Hepatocyte (in vitro differentiated cells): ENCODE measurements around the gene RPGRIP1L. TPM values are rescaled to one million over a fixed set of nuclear protein-coding genes. Genes with fewer than 3 reads are reported as not detected.

Source experiments
- DNase-seq: peaks from one replicate; pipeline ENCODE4 v3.0.0-alpha.2; 2016; ENCODE audit warnings: low spot score
- H2AFZ ChIP-seq: fragments of 200-600 bp; sonication (generic); 2 replicates; pipeline ENCODE4 v1.6.0; 2016; ENCODE audit warnings: antibody characterized with exemption, mild to moderate bottlenecking
- H3K27ac ChIP-seq: fragments of 200-600 bp; sonication (generic); 2 replicates; pipeline ENCODE4 v1.5.1; 2016; ENCODE audit warnings: mild to moderate bottlenecking
- H3K27me3 ChIP-seq: fragments of 200-600 bp; sonication (generic); 2 replicates; pipeline ENCODE4 v1.6.1; 2016
- H3K36me3 ChIP-seq: fragments of 200-600 bp; sonication (generic); replicated peaks from 2 replicates; pipeline ENCODE4 v1.5.1; 2016; ENCODE audit warnings: low read depth; ENCODE audit not compliant: insufficient read depth
- H3K4me1 ChIP-seq: fragments of 200-600 bp; sonication (generic); 2 replicates; pipeline ENCODE4 v1.5.1; 2016; ENCODE audit warnings: mild to moderate bottlenecking, moderate library complexity; ENCODE audit not compliant: insufficient read depth
- H3K4me2 ChIP-seq: fragments of 200-600 bp; sonication (generic); 2 replicates; pipeline ENCODE4 v1.6.0; 2016
- H3K4me3 ChIP-seq: fragments of 200-600 bp; sonication (generic); 2 replicates; pipeline ENCODE4 v1.5.1; 2016; ENCODE audit warnings: mild to moderate bottlenecking
- H3K79me2 ChIP-seq: fragments of 200-600 bp; sonication (generic); 2 replicates; pipeline ENCODE4 v1.6.0; 2017; ENCODE audit warnings: mild to moderate bottlenecking
- H3K9me2 ChIP-seq: fragments of 200-600 bp; sonication (generic); replicated peaks from 2 replicates; pipeline ENCODE4 v1.6.0; 2017; ENCODE audit warnings: mild to moderate bottlenecking; ENCODE audit not compliant: insufficient read depth
- H3K9me3 ChIP-seq: fragments of 200-600 bp; sonication (generic); 2 replicates; pipeline ENCODE4 v1.5.1; 2016; ENCODE audit warnings: low read depth, mild to moderate bottlenecking
- H4K20me1 ChIP-seq: fragments of 200-600 bp; sonication (generic); 2 replicates; pipeline ENCODE4 v1.6.0; 2016; ENCODE audit warnings: mild to moderate bottlenecking; ENCODE audit not compliant: insufficient read depth, poor library complexity, severe bottlenecking
- EZH2 ChIP-seq: fragments of 200-600 bp; sonication (generic); IDR thresholded peaks from 2 replicates; pipeline ENCODE4 v1.6.1; 2016; ENCODE audit warnings: antibody characterized with exemption, mild to moderate bottlenecking, borderline replicate concordance
- EZH2phosphoT487 ChIP-seq: fragments of 200-600 bp; sonication (generic); IDR thresholded peaks from one replicate; pipeline ENCODE4 v1.6.1; 2018; ENCODE audit warnings: antibody characterized with exemption, mild to moderate bottlenecking, low read depth, moderate library complexity; ENCODE audit not compliant: unreplicated experiment, severe bottlenecking
- WGBS: methylation state at CpG from one replicate; pipeline ENCODE4 v1.1.6; 2016; ENCODE audit warnings: low lambda C conversion rate; ENCODE audit errors: missing lambda C conversion rate; 5-methylcytosine and 5-hydroxymethylcytosine counted together
- polyA plus RNA-seq: library from polyadenylated mRNA; unstranded; fragments of >200 nt; fragmentation: Nextera tagmentation; extraction: Ambion mirVana; gene quantifications from 2 replicates; pipeline ENCODE4 v1.2.1, GENCODE V29; 2016
- total RNA-seq: library from RNA; depleted of rRNA; stranded (reverse); fragments of >200 nt; gene quantifications from 2 replicates; pipeline ENCODE4 v1.2.3, GENCODE V29; 2014
- TF ChIP-seq, protein P1 (sequence below): fragments of 200-600 bp; sonication (generic); IDR thresholded peaks from 2 replicates; pipeline ENCODE4 v1.5.1; 2016; ENCODE audit warnings: antibody characterized with exemption, mild to moderate bottlenecking; ENCODE audit not compliant: poor library complexity

Gene RPGRIP1L
- total and polyA plus RNA-seq, 2 experiments from 2014 or later, result 5.8 to 9.5 TPM

- no peaks in the 10 kb centered on the region for H3K79me2 ChIP-seq
- H2AFZ ChIP-seq, result no peak overlapping the region
- H3K27me3 ChIP-seq, result no peaks in the 10 kb centered on the region
- no peak overlapping the region for H3K27ac ChIP-seq
- peaks cover 10% of the 10 kb centered on the region for H3K9me3 ChIP-seq
- no peaks in the 10 kb centered on the region for H3K4me1 ChIP-seq
- no peaks in the 10 kb centered on the region for H3K9me2 ChIP-seq
- no peak overlapping the region for H3K4me2 ChIP-seq
- no peak for DNase-seq
- H3K4me3 ChIP-seq, result no peak overlapping the region
- no peaks in the 10 kb centered on the region for H3K36me3 ChIP-seq
- no peaks in the 10 kb centered on the region for H4K20me1 ChIP-seq
- TF ChIP-seq EZH2phosphoT487, result no peak
- TF ChIP-seq, protein P1, sequence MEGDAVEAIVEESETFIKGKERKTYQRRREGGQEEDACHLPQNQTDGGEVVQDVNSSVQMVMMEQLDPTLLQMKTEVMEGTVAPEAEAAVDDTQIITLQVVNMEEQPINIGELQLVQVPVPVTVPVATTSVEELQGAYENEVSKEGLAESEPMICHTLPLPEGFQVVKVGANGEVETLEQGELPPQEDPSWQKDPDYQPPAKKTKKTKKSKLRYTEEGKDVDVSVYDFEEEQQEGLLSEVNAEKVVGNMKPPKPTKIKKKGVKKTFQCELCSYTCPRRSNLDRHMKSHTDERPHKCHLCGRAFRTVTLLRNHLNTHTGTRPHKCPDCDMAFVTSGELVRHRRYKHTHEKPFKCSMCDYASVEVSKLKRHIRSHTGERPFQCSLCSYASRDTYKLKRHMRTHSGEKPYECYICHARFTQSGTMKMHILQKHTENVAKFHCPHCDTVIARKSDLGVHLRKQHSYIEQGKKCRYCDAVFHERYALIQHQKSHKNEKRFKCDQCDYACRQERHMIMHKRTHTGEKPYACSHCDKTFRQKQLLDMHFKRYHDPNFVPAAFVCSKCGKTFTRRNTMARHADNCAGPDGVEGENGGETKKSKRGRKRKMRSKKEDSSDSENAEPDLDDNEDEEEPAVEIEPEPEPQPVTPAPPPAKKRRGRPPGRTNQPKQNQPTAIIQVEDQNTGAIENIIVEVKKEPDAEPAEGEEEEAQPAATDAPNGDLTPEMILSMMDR, result no peak
- no peak for TF ChIP-seq EZH2
- WGBS, result 93% methylated on average over 3 of the region's 3 CpGs
Measured at GRCh38 chr16:53646506-53646905, 57.2 kb downstream of the RPGRIP1L start.

DNA sequence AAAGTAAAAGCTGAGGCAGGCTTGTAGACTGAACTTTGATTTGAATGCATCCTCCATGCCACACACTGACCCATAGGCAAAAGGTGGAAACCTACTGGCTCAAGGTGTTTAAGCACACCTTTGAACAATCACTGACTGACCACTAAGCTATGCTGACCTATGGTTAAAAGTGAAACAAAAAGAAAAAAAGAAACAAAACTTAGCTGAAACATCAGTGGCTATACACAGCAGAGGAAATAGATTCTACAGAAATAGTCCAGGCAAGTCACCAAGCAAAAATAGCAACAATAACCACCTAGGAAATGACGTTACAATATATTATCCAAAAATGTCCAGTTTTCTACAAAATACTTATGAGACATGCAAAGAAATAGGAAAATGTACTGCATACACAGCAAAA is 60.2 kb downstream of the RPGRIP1L start:
- no peaks in the 10 kb centered on the region for H3K9me2 ChIP-seq
- TF ChIP-seq EZH2phosphoT487 (no peak), EZH2 (no peak)
- TF ChIP-seq, protein P1, result no peak
- H2AFZ ChIP-seq, result no peak overlapping the region
- H3K9me3 ChIP-seq, result peaks cover 10% of the 10 kb centered on the region
- no peaks in the 10 kb centered on the region for H3K36me3 ChIP-seq
- no peaks in the 10 kb centered on the region for H3K27me3 ChIP-seq
- WGBS, result 97% methylated on average over 1 of the region's 1 CpG
- no peak overlapping the region for H3K4me2 ChIP-seq
- H3K27ac ChIP-seq, result no peak overlapping the region
- DNase-seq, result no peak
- no peak overlapping the region for H3K4me3 ChIP-seq
- no peaks in the 10 kb centered on the region for H3K79me2 ChIP-seq
- H3K4me1 ChIP-seq, result no peaks in the 10 kb centered on the region
- H4K20me1 ChIP-seq, result no peaks in the 10 kb centered on the region

DNA sequence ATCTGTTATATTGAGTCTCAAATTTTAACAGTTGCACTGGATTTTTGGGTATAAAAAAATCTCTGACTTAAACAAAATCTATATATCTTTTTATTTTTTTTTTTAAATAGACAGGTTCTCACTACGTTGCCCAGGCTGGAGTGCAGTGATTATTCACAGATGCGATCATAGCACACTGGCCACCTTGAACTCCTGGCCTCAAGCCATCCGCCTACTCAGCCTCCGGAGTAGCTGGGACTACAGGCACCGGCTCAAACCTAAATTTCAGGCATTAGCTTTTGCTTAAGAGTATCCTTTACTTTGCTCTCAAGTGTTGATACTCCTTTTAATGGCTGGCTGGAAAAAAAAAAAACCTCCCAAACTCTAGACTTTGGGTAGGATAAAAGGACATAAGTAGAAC is 61.6 kb downstream of the RPGRIP1L start:
- H2AFZ ChIP-seq, result no peak overlapping the region
- WGBS, result 80% methylated on average over 5 of the region's 5 CpGs

More for the DNA sequence above, 61.6 kb downstream of the RPGRIP1L start:
- Histone ChIP-seq H3K36me3 (no peaks in the 10 kb centered on the region), H4K20me1 (no peaks in the 10 kb centered on the region), H3K27me3 (no peaks in the 10 kb centered on the region), H3K27ac (no peak overlapping the region), H3K4me2 (no peak overlapping the region), H3K9me3 (peaks cover 10% of the 10 kb centered on the region), H3K79me2 (no peaks in the 10 kb centered on the region), H3K4me3 (no peak overlapping the region), H3K4me1 (no peaks in the 10 kb centered on the region), H3K9me2 (no peaks in the 10 kb centered on the region)
- no peak for TF ChIP-seq EZH2
- TF ChIP-seq, protein P1, result no peak
- no peak for TF ChIP-seq EZH2phosphoT487
- no peak for DNase-seq
